Measurements from ENCODE around the gene FGF3. TPM values are rescaled to one million over a fixed set of nuclear protein-coding genes. Genes with fewer than 3 reads are reported as not detected.

FGF3 gene
- total and polyA plus RNA-seq, 10 donors, result not detected

- H3K36me3 ChIP-seq, result no peaks in the 10 kb centered on the region
- intact Hi-C loops (cut with DNase I; ENCODE audit: low total_unique reads), result no loop called here
- peaks cover 0 to 96% (median 64%) of the 10 kb centered on the region in 7 donors for H3K27me3 ChIP-seq (replicated peaks in 1 of 7)
- peak overlapping the region in 1 of 8 donors; percentile 9 for H3K4me3 ChIP-seq
- WGBS, 5 donors, result 1 to 3% (median 2%) methylated on average over 64 to 107 of the region's 107 CpGs
- H3K27ac ChIP-seq, result no peak overlapping the region
- H3K9me3 ChIP-seq, result no peaks in the 10 kb centered on the region
- no peak for DNase-seq
- peaks cover 0 to 26% (median 10%) of the 10 kb centered on the region in 6 donors for H3K4me1 ChIP-seq
- TF ChIP-seq POLR2AphosphoS5 (IDR thresholded peaks at IDR 0.05), result no peak
- no peak for TF ChIP-seq POLR2A (IDR thresholded peaks at IDR 0.05)
- TF ChIP-seq CTCF (IDR thresholded peaks at IDR 0.05 in 8 of 11, conservative IDR thresholded peaks at IDR 0.05 in 3 of 11), result no peak
Observed at GRCh38 chr11:69817265-69818230, 1.7 kb downstream of the FGF3 start.

GRCh38 chr11:69816671-69817070 is 2.5 kb downstream of the FGF3 start:
- Histone ChIP-seq H3K4me1 (peaks cover 0 to 26% (median 10%) of the 10 kb centered on the region in 6 donors), H3K27me3 (replicated peaks in 1 of 7) (peaks cover 0 to 96% (median 64%) of the 10 kb centered on the region in 7 donors), H3K9me3 (no peaks in the 10 kb centered on the region), H3K27ac (no peak overlapping the region), H3K4me3 (no peak overlapping the region), H3K36me3 (no peaks in the 10 kb centered on the region)
- 15 to 31% (median 24%) methylated on average over 7 to 12 of the region's 12 CpGs for WGBS, 5 donors
- TF ChIP-seq POLR2AphosphoS5 (IDR thresholded peaks at IDR 0.05), result no peak
- TF ChIP-seq CTCF (IDR thresholded peaks at IDR 0.05 in 8 of 11, conservative IDR thresholded peaks at IDR 0.05 in 3 of 11), result no peak
- no peak for TF ChIP-seq POLR2A (IDR thresholded peaks at IDR 0.05)
- intact Hi-C loops (cut with DNase I; ENCODE audit: low total_unique reads), result no loop called here
- DNase-seq, result no peak

DNA sequence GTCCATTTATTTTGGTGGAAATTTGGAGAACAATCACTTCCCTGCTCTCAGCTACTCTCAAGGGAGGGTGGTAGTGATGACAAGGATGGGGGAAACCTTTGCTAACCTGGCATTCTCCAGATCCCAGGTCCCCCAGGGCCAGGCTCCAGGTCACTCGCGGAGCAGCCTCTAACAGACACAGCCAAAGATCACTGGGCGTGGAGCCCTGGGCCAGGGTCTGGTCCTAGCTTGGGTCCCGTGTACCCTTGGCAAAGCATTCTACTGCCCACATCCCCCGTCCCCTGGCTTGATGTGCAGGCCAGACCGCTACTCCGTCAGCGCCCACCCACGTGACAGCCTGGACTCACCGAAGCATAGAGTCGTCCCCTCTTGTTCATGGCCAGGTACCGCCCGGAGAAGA is 3.2 kb downstream of the FGF3 start:
- WGBS, 5 donors, result 79 to 92% (median 83%) methylated on average over 13 of the region's 13 CpGs
- no peak overlapping the region for H3K27ac ChIP-seq
- no peak overlapping the region for H3K4me3 ChIP-seq
- peaks cover 0 to 26% (median 10%) of the 10 kb centered on the region in 6 donors for H3K4me1 ChIP-seq
- H3K9me3 ChIP-seq, result no peaks in the 10 kb centered on the region
- DNase-seq, result no peak
- no peaks in the 10 kb centered on the region for H3K36me3 ChIP-seq
- no peak for TF ChIP-seq POLR2AphosphoS5 (IDR thresholded peaks at IDR 0.05)
- no peak for TF ChIP-seq CTCF (IDR thresholded peaks at IDR 0.05 in 8 of 11, conservative IDR thresholded peaks at IDR 0.05 in 3 of 11)
- no peak for TF ChIP-seq POLR2A (IDR thresholded peaks at IDR 0.05)
- intact Hi-C loops (cut with DNase I; ENCODE audit: low total_unique reads), result no loop called here
- H3K27me3 ChIP-seq (replicated peaks in 1 of 7), result peaks cover 0 to 96% (median 63%) of the 10 kb centered on the region in 7 donors

- H3K27me3 ChIP-seq (replicated peaks in 1 of 7), result peaks cover 0 to 96% (median 53%) of the 10 kb centered on the region in 7 donors
- H3K27ac ChIP-seq, result no peak overlapping the region
- DNase-seq, result no peak
- intact Hi-C loops (cut with DNase I; ENCODE audit: low total_unique reads), result no loop called here
- peaks cover 0 to 26% (median 10%) of the 10 kb centered on the region in 6 donors for H3K4me1 ChIP-seq
- no peaks in the 10 kb centered on the region for H3K9me3 ChIP-seq
- H3K36me3 ChIP-seq, result no peaks in the 10 kb centered on the region
- TF ChIP-seq POLR2A (IDR thresholded peaks at IDR 0.05) (no peak), CTCF (IDR thresholded peaks at IDR 0.05 in 8 of 11, conservative IDR thresholded peaks at IDR 0.05 in 3 of 11) (no peak), POLR2AphosphoS5 (IDR thresholded peaks at IDR 0.05) (no peak)
- H3K4me3 ChIP-seq, result no peak overlapping the region
Observed at GRCh38 chr11:69814902-69815301, 4.3 kb downstream of the FGF3 start.

All from spleen (tissue), 11 donors.